Stimulated activated naive B cell treated with anti-CD40 and anti-IgM and Interleukin-4, amounts not matched to agents 10 μg/mL and 1 μg/mL and 100 μg/mL, for 72 hours (primary cell): Measurements from ENCODE around the gene DHRS7.
"Not testable (repeated sequence)": the region's sequence is repeated elsewhere in the genome, so short reads cannot be mapped to it uniquely, and the experiment has no call there.

Source experiments
- ATAC-seq, 2 donors: fragments of 150-1000 bp; cut with Tn5 transposase; replicated peaks; 2 replicates each; pipeline ENCODE4 v1.10.0; 2021; ENCODE audit warnings: moderate library complexity in 1 of 2
- DNase-seq: peaks from one replicate; pipeline ENCODE4 v3.0.0; 2021
- H3K27ac Mint-ChIP-seq: one replicate; pipeline ENCODE4 v1.8.0; 2022; ENCODE audit warnings: mild to moderate bottlenecking, mixed read lengths
- H3K27me3 Mint-ChIP-seq, 2 donors: one replicate each; pipeline ENCODE4 v1.8.0; 2022; ENCODE audit warnings: mixed read lengths in 2 of 2
- H3K36me3 Mint-ChIP-seq, 2 donors: one replicate each; pipeline ENCODE4 v1.8.0; 2022; ENCODE audit warnings: mixed read lengths in 2 of 2, mild to moderate bottlenecking in 1 of 2
- H3K4me1 Mint-ChIP-seq, 2 donors: one replicate each; pipeline ENCODE4 v1.8.0; 2022; ENCODE audit warnings: mixed read lengths in 2 of 2, mild to moderate bottlenecking in 1 of 2
- H3K4me3 Mint-ChIP-seq, 2 donors: one replicate each; pipeline ENCODE4 v1.8.0; 2022; ENCODE audit warnings: mild to moderate bottlenecking in 2 of 2, mixed read lengths in 2 of 2, moderate library complexity in 1 of 2
- H3K9me3 Mint-ChIP-seq, 2 donors: one replicate each; pipeline ENCODE4 v1.8.0; 2022; ENCODE audit warnings: mixed read lengths in 2 of 2, mild to moderate bottlenecking in 1 of 2

The DHRS7 gene

DNA sequence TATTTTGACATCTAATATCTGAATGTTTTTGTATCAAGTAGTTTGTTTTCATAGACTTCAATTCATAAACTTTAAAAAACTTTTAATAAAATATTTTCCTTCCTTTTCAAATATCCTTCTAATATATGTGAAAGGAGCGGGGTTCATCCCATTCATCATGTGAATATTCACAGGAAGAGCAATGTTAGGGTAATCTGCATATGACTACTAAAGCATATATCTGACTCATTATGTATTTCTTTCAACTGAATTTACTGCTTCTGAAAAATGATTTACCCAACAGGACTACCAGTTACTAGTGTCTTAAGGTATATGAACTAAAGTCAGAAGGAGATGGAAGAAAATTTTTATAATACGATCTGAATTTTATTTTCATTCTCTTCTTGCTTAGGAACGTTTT lies 30.5 kb downstream of the DHRS7 start:
- no peak for ATAC-seq
- no peak overlapping the region for H3K27ac Mint-ChIP-seq
- no peaks in the 10 kb centered on the region for H3K27me3 Mint-ChIP-seq

DNA sequence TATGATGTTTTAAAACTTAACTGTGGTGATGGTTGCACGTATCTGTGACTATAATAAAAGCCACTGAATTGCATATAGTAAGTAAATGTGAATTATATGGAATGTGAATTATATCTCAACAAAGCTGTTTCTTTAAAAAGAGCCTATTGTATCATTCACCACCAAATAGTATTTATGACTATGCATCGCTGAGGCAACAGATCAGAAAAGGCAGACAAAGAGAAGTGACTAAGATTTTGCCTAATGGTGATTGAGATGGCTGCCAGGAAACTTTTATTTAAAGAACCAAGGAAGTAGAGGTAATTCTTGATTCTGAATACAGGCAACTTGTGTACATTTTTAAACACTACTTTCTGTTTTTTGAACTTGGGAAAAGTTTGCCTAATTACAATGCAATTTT lies 31.7 kb downstream of the DHRS7 start:
- Mint-ChIP-seq H3K36me3 (peaks cover 34 to 45% of the 10 kb centered on the region in 2 donors), H3K4me1 (peaks cover 0 to 6% of the 10 kb centered on the region in 2 donors), H3K9me3 (peaks cover 0 to 1% of the 10 kb centered on the region in 2 donors), H3K4me3 (no peak overlapping the region), H3K27me3 (no peaks in the 10 kb centered on the region), H3K27ac (no peak overlapping the region)
- DNase-seq: no peak
- ATAC-seq: no peak

More for the DNA sequence above, 30.5 kb downstream of the DHRS7 start:
- H3K36me3 Mint-ChIP-seq: peaks cover 27 to 39% of the 10 kb centered on the region in 2 donors
- DNase-seq: no peak
- no peak overlapping the region for H3K4me3 Mint-ChIP-seq
- peaks cover 0 to 1% of the 10 kb centered on the region in 2 donors for H3K9me3 Mint-ChIP-seq
- peaks cover 0 to 6% of the 10 kb centered on the region in 2 donors for H3K4me1 Mint-ChIP-seq

DNA sequence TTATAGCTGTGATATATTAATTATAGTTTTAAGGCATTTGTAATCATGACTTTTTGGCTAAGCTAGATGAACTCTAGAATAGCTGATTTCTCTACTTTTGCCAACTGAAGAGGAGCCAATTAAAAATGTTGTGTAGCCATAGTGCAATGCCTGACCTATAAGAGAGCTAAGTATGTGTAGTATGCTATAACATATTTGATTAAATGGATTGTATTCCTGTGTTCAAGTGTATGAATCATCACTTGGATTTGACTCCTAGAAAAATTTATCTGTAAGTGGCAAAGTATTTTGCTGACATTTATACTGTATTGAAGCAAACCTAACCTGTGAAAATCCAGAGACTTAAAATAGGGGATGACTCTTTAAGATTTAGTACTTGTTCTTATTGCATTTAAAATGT lies 39.3 kb downstream of the DHRS7 start:
- Mint-ChIP-seq H3K9me3 (peaks cover 0 to 3% of the 10 kb centered on the region in 2 donors), H3K4me1 (peaks cover 0 to 6% of the 10 kb centered on the region in 2 donors), H3K4me3 (no peak overlapping the region), H3K27me3 (no peaks in the 10 kb centered on the region), H3K27ac (no peak overlapping the region), H3K36me3 (peaks cover 58 to 67% of the 10 kb centered on the region in 2 donors)
- no peak for DNase-seq
- ATAC-seq: no peak

DNA sequence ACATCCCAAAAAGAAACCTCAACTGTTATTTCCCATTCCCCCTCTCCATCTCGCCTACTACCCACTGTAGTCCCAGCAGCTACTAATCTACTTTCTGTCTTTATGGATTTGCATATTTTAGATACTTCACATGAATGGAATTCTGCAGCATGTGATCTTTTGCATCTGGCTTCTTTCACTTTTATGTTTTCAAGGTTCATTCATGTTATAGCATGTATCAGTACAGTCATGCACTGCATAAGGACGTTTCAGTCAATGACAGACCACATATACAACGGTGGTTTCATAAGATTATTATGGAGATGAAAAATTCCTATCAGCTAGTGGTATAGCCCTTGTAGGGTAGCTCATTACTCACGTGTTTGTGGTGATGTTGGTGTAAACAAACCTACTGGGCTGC lies 49.0 kb downstream of the DHRS7 start:
- Mint-ChIP-seq H3K4me3 (no peak overlapping the region), H3K27ac (no peak overlapping the region), H3K4me1 (peaks cover 0 to 2% of the 10 kb centered on the region in 2 donors), H3K27me3 (no peaks in the 10 kb centered on the region), H3K36me3 (peaks cover 24 to 37% of the 10 kb centered on the region in 2 donors), H3K9me3 (no peaks in the 10 kb centered on the region)
- no peak for ATAC-seq
- DNase-seq: no peak

DNA sequence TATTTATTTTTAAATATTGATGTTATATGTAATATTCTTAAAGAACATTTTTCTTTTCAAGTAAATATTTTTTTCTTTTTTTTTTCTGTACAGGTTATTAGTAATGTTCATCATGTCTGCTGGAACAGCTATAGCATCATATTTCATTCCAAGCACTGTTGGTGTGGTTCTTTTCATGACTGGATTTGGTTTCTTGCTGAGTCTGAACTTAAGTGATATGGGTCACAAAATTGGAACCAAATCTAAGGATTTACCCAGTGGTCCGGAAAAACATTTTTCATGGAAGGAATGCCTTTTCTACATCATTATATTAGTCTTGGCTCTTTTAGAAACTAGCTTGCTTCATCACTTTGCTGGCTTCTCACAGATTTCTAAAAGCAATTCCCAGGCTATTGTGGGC lies 50.3 kb downstream of the DHRS7 start:
- peaks cover 0 to 2% of the 10 kb centered on the region in 2 donors for H3K4me1 Mint-ChIP-seq
- no peaks in the 10 kb centered on the region for H3K27me3 Mint-ChIP-seq
- ATAC-seq (no peak), DNase-seq (no peak)
- H3K36me3 Mint-ChIP-seq: peaks cover 28 to 39% of the 10 kb centered on the region in 2 donors
- H3K9me3 Mint-ChIP-seq: no peaks in the 10 kb centered on the region
- no peak overlapping the region for H3K27ac Mint-ChIP-seq
- H3K4me3 Mint-ChIP-seq: no peak overlapping the region

DNA sequence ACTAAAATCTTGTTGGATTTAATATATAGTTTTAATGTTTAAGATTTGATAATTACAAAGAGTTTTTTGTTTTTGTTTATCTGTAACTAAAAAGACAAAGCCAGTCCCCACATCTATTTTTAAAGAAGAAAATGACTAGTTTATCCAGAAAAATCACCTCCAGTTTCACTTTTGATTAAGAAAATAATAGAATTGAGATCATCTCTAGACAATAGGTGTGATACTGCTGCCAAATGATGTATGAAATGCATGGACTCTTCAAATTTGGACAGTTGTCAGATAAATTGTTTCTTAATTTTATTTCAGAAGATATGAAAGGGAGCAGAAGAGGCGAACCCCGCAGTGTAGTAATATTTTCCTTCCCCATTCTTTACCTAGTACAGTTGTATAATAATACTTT lies 53.5 kb downstream of the DHRS7 start:
- no peak overlapping the region for H3K4me3 Mint-ChIP-seq
- H3K27ac Mint-ChIP-seq: no peak overlapping the region
- H3K36me3 Mint-ChIP-seq: peaks cover 25 to 49% of the 10 kb centered on the region in 2 donors
- no peak for DNase-seq
- H3K9me3 Mint-ChIP-seq: no peaks in the 10 kb centered on the region
- no peak for ATAC-seq
- H3K4me1 Mint-ChIP-seq: peaks cover 0 to 2% of the 10 kb centered on the region in 2 donors
- H3K27me3 Mint-ChIP-seq: no peaks in the 10 kb centered on the region

DNA sequence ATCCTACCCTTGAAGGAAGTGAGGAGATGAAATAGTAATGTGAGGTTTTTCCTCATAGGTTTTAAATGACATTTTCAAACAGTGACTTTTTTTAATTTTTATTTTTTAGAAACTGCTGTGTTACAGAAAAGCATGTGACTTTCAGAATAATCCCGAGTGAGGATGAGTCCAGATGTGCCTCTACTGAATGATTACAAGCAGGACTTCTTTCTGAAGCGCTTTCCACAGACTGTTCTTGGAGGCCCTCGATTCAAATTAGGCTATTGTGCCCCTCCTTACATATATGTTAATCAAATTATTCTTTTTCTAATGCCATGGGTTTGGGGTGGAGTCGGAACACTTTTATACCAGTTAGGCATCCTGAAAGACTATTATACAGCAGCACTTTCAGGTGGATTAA lies 57.7 kb downstream of the DHRS7 start:
- Mint-ChIP-seq H3K9me3 (peaks cover 4 to 5% of the 10 kb centered on the region in 2 donors), H3K27ac (no peak overlapping the region), H3K4me3 (no peak overlapping the region), H3K27me3 (no peaks in the 10 kb centered on the region), H3K36me3 (peaks cover 30 to 52% of the 10 kb centered on the region in 2 donors), H3K4me1 (peaks cover 5 to 8% of the 10 kb centered on the region in 2 donors)
- ATAC-seq (no peak), DNase-seq (no peak)

DNA sequence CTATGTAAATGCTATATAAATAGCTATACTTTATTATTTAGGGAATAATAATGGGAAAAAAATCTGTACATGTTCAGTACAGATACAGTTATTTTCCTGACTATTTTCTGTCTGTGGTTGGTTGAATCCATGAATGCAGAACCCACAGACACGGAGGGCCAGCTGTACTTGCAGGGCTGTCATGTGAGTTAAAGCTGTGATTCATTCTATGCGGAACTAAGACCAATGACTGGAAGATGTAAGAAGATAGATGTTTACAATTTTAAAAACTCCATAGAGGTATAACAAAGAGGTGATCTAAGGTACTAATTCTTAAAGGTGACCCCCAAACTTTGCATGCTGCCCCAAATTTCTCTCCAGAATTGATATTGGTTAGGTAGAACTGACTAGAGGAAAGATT lies 58.9 kb downstream of the DHRS7 start:
- peak in 1 of 2 donors; percentile 27 for ATAC-seq
- Mint-ChIP-seq H3K27ac (no peak overlapping the region), H3K4me3 (no peak overlapping the region), H3K9me3 (peaks cover 4 to 5% of the 10 kb centered on the region in 2 donors), H3K27me3 (no peaks in the 10 kb centered on the region), H3K36me3 (peaks cover 34 to 55% of the 10 kb centered on the region in 2 donors), H3K4me1 (peaks cover 6 to 14% of the 10 kb centered on the region in 2 donors)
- no peak for DNase-seq

DNA sequence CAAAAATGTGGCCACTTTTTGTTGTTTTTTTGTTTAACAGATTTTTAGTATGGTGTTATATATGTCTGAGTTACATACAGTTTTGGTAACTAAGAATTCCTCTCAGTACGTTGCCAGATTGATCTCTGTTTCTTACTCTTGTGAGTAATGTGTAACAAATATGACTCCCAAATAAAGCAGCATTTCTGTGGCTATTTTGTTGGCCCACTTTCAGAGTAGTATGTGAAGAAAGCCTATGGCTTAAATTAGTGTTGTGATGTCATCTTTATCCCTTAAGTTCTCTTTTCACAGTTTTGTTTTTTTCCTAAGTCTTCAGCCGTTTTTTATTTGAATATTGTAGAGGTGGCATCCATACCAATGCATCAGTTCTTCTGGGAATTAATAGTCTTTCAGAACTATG lies 62.8 kb downstream of the DHRS7 start:
- no peak overlapping the region for H3K27ac Mint-ChIP-seq
- no peak overlapping the region for H3K4me3 Mint-ChIP-seq
- peaks cover 4 to 5% of the 10 kb centered on the region in 2 donors for H3K9me3 Mint-ChIP-seq
- H3K4me1 Mint-ChIP-seq: peaks cover 15 to 22% of the 10 kb centered on the region in 2 donors
- ATAC-seq (no peak), DNase-seq (no peak)
- H3K27me3 Mint-ChIP-seq: no peaks in the 10 kb centered on the region
- H3K36me3 Mint-ChIP-seq: peaks cover 34 to 45% of the 10 kb centered on the region in 2 donors

DNA sequence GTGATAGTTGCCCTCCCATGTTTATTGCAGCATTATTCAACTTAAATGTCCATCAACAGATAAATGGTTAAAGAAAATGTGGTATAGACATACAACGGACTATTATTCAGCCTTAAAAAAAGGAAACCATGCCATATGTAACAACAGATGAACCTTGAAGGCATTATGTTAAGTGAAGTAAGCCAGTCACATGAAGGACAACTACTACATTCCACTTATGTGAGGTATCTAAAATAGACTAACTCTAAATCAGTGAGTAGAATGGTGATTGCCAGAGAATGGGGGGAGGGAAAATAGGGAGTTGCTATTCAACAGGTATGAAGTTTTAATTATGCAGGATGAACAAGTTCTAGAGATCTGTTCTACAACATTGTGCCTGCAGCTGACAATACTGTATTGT lies 63.4 kb downstream of the DHRS7 start:
- H3K9me3 Mint-ChIP-seq: peaks cover 4 to 5% of the 10 kb centered on the region in 2 donors
- peaks cover 34 to 45% of the 10 kb centered on the region in 2 donors for H3K36me3 Mint-ChIP-seq
- DNase-seq: no peak
- H3K4me1 Mint-ChIP-seq: peaks cover 15 to 22% of the 10 kb centered on the region in 2 donors
- no peak for ATAC-seq
- H3K4me3 Mint-ChIP-seq: no peak overlapping the region
- no peak overlapping the region for H3K27ac Mint-ChIP-seq
- no peaks in the 10 kb centered on the region for H3K27me3 Mint-ChIP-seq

DNA sequence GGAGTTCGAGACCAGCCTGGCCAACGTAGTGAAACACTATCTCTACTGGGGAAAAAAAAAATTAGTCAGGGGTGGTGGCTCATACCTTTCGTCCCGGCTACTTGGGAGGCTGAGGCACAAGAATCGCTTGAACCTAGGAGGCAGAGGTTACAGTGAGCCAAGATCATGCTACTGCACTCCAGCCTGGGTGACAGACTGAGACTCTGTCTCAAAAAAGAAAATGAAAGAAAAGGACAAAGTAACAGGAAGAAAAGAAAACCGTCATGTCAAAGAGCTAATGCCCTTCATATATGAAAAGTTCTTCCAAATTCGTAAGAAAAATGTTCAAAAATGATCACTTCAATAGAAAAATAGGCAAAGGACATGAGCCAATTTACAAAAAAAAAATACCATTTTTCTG lies 65.3 kb downstream of the DHRS7 start:
- peaks cover 31 to 40% of the 10 kb centered on the region in 2 donors for H3K36me3 Mint-ChIP-seq
- DNase-seq, H3K27me3 Mint-ChIP-seq, H3K27ac Mint-ChIP-seq, H3K9me3 Mint-ChIP-seq, ATAC-seq, H3K4me3 Mint-ChIP-seq: not testable (repeated sequence)
- H3K4me1 Mint-ChIP-seq: peaks cover 17 to 30% of the 10 kb centered on the region in 2 donors

DNA sequence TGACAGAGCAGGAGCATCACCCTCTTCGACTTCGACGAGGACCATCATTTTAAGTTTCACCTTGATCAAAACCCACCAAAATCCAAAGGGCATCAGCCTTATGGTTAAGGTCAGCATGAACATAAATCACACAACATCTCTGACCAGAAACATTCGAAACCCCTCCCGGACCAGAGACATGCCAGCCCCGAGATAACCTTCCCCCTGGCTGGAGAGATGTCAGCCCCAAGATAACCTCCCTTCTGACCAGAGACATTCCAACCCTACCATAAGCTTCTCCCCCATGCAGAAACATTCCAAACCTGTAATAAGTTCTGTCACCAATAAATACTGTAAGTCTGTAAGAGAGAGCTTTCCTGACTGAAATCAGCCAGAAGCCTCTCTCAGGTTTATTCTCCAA lies 67.2 kb downstream of the DHRS7 start:
- ATAC-seq (no peak), DNase-seq (no peak)
- H3K4me1 Mint-ChIP-seq: peaks cover 29 to 44% of the 10 kb centered on the region in 2 donors
- H3K36me3 Mint-ChIP-seq: peaks cover 21 to 35% of the 10 kb centered on the region in 2 donors
- H3K27me3 Mint-ChIP-seq: no peaks in the 10 kb centered on the region
- H3K4me3 Mint-ChIP-seq: no peak overlapping the region
- H3K27ac Mint-ChIP-seq: no peak overlapping the region
- peaks cover 0 to 2% of the 10 kb centered on the region in 2 donors for H3K9me3 Mint-ChIP-seq

DNA sequence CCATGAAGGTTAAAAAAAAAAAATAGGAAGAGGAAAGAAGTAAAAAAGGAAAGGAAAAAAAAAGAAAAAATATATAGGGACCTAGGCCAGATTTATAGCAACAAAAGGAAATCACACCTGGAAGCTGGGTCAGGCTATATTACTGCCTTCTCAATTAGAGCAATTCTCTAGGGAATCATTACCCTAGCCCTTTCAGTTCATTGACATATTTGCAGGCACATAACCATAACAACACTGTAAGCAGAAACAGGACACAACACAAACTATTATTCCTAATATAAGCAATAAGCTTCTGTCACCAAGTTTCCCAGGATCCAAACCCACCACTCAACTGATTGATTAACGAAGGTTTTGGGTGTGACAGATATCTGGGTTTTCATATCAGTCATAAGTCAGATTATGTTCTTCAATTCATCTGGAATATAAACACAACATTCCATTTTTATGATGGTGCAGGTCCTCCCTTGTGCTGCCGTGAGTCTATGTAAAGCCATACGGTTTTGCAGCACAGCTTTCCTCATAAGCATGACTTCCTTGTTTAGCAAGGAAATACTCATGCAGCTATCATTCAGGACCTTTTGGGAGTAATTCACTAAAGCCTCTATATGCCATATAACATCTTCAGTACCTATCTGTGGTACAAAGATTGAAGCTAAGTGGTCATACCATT lies 69.3 kb downstream of the DHRS7 start:
- peaks cover 0 to 2% of the 10 kb centered on the region in 2 donors for H3K9me3 Mint-ChIP-seq
- no peak for ATAC-seq
- H3K4me3 Mint-ChIP-seq: no peak overlapping the region
- no peaks in the 10 kb centered on the region for H3K27me3 Mint-ChIP-seq
- H3K27ac Mint-ChIP-seq: peak overlapping the region; percentile 3
- H3K36me3 Mint-ChIP-seq: peaks cover 15 to 26% of the 10 kb centered on the region in 2 donors
- no peak for DNase-seq
- H3K4me1 Mint-ChIP-seq: peaks cover 29 to 45% of the 10 kb centered on the region in 2 donors

DNA sequence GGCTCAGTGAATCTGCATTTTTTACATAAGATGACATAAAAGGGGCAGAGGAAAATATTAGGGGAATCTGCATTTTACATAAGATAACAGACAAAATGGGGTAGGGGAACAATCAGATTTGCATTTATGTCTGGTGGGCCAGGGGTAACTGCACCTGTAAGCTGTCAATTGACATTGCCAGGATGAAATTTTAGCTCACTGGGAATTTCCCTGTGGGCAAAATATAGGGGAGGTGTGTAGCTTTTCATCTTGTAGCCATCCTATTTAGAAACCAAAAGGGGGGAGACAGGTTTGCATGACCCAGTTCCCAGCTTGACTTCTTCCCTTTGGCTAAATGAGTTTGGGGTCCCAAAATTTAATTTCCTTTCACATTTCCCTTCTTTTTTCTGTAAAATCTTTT lies 70.0 kb downstream of the DHRS7 start:
- no peak for DNase-seq
- peak overlapping the region; percentile 42 for H3K27ac Mint-ChIP-seq
- peaks cover 11 to 23% of the 10 kb centered on the region in 2 donors for H3K36me3 Mint-ChIP-seq
- peaks cover 0 to 2% of the 10 kb centered on the region in 2 donors for H3K9me3 Mint-ChIP-seq
- no peaks in the 10 kb centered on the region for H3K27me3 Mint-ChIP-seq
- H3K4me1 Mint-ChIP-seq: peaks cover 27 to 45% of the 10 kb centered on the region in 2 donors
- H3K4me3 Mint-ChIP-seq: no peak overlapping the region
- no peak for ATAC-seq

DNA sequence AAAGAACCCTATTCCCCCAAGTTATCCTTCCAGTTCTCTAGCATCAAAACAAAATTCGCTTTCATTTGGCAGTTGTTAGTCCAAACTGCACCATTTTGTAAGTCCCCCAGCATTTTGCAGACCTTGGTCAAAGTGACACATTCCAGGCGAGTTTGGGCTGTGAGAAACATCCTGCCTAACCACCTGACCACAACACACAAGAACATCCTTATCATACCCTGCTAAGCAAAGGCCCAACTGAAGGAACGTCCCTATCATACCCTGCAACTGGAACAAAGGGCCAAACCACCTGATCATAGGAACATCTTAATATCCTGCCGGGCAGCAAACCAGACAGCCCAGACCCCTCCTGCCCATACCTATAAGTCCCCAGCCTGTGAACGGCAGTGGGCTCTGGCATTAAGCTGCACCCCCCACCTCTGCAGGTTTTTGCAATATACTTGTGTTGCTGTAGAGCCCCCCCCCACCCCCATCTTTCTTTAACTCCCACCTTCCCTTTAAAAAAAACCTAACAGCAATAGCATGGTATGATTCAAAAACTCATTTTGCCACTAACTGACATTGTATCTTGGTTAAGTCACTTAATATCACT lies 70.8 kb downstream of the DHRS7 start:
- no peak for ATAC-seq
- H3K36me3 Mint-ChIP-seq: peaks cover 9 to 20% of the 10 kb centered on the region in 2 donors
- no peak for DNase-seq
- H3K4me1 Mint-ChIP-seq: peaks cover 27 to 45% of the 10 kb centered on the region in 2 donors
- H3K4me3 Mint-ChIP-seq: peak overlapping the region; percentile 61 to 68
- H3K27ac Mint-ChIP-seq: no peak overlapping the region
- H3K27me3 Mint-ChIP-seq: no peaks in the 10 kb centered on the region
- H3K9me3 Mint-ChIP-seq: peaks cover 0 to 2% of the 10 kb centered on the region in 2 donors
